GM21825 (cell line): ENCODE results near the gene IQGAP2.
"Not testable (repeated sequence)": the region's sequence is repeated elsewhere in the genome, so short reads cannot be mapped to it uniquely, and the experiment has no call there.

ENCODE experiments used
- ATAC-seq: cut with Tn5 transposase; IDR thresholded peaks from one replicate; pipeline ENCODE4 v1.9.1; 2021; ENCODE audit warnings: mild to moderate bottlenecking, moderate library complexity; ENCODE audit not compliant: unreplicated experiment

Gene IQGAP2

DNA sequence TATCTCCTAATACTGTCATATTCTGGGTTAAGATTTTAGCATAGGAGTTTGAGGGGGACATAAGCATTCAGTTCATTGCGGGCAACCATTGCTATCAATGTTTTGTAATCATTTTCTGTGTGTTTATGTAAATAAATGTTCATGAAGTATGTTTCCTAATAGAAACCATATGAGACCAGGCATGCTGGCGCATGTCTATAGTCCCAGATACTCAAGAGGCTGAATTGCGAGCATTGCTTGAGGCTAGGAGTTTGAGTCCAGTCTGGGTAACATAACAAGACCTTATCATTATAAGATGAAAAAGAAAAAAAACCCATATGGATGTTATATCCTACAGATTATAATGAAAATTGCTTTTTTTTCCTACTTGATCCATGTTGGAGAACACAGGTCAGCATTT lies 129.0 kb downstream of the IQGAP2 start:
- no peak for ATAC-seq

DNA sequence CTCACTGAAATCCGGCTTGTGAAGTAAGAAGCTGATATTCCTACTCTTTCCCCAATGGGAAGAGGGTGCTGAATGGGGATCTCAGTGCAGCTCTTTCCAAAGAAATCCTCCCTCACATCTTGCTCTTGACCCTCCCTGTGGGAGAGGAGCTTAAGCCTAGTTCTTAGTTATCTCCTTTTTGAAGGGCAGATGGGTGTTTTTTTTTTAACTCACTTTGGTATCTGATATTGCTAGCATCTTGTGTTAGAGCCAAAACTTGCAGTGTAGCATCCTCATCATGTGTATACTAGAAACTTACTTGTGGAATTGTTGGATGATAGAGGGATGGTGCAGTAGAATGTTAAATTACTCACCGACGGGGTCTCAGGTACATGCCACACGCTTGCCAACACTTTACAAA lies 129.9 kb downstream of the IQGAP2 start:
- ATAC-seq = no peak

DNA sequence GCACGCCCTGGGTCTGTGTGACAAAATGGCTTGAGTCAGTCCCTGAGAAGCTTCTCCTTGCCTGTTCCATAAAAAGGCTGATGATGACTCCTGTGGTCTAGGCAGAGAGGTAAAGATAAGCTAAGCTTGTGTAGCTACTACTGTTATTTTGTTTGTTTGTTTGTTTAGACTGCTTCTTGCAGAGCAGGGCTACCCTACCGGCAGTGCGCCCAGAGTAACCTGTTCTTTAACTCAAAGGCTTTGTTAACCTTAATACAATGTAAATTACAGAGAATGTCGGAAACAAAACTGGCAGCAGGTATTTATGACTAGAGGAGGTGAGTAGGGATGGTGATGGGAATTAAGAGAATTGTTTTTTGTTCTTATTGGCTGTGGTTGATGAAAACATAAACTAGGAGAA lies 132.5 kb downstream of the IQGAP2 start:
- no peak for ATAC-seq

DNA sequence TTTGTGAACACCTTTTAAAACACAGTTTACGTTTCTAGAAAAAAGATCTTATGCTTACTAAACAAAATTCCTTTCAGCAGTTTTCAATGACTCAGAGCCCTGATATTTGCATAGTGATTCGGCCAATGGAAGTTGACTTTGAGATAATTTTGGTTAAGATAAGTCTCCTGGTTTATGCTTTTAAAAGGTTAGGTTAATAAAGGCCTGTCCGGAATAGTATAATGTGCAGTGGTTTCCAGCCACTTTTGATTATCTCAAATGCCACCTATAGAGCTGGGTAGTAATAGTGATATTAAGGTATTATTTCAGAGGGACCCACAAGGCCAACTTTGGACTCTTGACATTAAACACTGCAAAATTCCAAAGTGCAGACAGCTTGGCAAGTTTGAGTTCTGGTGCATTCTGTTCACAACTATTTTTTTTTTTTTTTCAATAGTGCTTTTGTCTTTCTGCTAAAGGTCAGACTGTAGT lies 134.0 kb downstream of the IQGAP2 start:
- no peak for ATAC-seq

DNA sequence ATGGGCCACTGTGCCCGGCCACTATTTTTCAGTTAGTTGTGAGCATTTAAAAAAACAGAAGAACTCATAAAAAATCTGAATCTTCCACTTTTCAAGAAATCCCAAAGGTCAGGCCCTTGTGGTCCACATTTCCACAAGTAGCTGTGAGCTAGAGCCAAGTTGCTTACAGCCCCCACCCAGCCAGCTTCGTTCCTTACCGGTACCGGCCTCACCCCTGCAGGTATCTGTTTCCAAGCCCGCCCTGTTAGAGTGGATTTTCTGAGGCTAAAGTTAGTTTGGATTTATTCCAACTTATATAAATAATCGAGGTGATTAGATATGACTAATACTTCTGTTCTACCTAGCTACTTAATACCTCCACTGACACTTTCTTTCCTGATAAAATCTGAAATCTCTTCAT lies 139.2 kb downstream of the IQGAP2 start:
- no peak for ATAC-seq

DNA sequence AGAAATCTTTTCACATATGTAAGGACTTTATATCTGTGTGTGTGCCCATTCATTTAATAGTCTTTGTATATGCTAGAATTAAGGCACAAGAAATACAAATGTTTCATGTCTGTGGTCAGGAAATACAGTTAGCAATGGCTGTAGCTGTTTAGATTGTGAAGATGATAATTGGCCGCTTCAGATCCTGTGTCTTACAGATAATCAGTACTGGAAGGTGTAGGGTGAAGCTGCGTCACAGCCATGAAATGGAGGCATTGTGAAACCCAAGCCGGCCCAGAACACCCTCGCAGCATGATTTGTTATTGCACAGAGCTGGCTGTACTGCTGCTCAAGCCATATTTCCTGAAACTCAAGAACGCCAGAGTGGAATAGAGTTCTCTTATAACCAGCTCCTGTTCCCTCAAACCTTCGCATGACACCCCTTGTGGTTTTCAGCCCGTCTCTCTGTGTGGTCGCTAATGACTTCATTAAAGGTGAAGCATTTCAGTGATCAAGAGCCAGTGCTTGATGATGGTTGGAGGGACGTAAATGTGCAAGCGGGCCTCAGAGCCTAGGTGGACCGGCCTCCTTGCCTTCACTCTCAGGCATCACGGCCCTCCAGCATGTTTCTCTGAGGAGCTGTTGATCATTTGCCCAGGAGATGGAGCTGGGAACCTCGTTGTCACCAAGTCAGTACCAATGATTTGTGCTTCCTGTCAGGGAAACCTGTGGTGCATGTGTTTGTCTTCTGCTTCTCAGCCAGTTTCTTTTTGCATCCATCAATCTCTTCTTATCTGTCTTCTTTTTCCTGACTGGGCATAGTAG lies 140.0 kb downstream of the IQGAP2 start:
- ATAC-seq = peak; percentile 21

DNA sequence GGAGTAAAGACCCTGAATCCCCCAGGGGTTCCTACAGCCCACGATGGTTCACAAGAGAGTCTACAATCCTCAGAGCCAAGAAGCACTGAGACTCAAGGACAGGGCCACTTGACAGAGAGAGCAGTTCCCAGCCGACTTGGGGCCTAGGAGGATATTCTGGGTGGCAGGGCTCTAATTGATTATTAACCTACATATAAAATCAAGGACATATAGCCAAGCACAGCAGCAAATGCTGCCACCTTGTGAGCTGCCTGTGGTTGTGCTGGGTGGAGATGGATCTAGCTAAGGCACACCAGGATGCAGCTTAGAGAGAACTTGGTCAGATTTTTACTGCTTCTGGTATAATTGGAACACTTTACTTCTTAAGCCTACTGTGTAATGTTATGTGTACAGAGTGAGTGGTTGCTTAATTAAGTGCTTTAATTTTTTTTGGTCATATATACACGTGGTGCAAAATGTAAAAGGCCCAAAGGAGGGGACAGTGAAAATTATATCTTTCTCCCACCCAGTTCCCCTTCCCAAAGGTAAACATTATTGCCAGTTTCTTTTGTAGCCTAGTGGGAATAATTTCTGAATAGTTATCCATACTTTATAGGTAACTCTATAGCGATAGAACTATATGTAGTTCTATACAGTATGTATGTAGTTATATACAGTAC lies 141.3 kb downstream of the IQGAP2 start:
- peak; percentile 34 for ATAC-seq

DNA sequence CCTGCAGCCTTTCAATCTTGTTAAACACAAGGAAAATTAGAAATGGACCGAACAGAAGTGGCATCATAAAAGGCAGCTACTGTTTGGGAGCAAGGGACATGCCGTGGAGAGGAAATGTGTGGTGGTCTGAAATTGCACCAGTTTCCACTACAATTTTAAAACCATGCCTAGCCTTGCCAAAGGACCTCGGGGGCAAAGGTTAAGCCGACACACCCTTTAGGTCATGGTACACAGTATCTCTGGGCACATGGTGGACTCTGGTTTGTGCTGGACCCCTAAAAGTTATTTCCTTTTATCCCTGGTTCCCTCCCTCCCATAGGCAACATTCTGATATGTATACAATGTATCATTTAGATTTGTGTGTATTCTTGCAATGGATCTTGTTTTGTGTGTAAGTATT lies 142.1 kb downstream of the IQGAP2 start:
- no peak for ATAC-seq

DNA sequence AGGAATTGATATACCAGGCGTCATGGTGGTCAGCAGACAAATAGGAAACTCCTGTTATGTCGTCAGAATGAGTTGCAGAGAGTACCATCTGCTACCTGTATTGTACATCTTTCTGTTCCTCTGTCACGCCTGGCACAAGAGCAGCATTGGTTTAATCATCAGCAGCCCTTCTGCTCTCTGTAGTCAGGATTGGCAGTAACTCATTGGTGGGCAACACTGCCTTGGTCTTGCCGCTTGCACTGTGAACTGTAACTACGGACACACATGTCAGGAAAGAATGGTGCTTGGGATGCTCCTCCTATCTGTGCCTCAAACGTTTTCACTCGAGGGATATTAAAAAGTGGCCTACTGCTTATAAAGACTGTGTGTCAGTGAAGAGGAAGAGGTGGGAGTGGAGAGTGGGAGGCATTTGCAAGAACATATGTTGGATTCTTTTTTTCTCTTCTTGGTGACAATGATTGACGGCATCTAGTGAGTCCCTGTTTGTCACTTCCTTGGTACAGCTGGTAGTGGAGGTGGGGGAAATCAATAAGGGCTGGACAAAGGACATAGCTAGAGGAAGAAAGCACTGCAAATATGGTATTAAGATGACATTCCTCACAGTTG lies 143.5 kb downstream of the IQGAP2 start:
- no peak for ATAC-seq

DNA sequence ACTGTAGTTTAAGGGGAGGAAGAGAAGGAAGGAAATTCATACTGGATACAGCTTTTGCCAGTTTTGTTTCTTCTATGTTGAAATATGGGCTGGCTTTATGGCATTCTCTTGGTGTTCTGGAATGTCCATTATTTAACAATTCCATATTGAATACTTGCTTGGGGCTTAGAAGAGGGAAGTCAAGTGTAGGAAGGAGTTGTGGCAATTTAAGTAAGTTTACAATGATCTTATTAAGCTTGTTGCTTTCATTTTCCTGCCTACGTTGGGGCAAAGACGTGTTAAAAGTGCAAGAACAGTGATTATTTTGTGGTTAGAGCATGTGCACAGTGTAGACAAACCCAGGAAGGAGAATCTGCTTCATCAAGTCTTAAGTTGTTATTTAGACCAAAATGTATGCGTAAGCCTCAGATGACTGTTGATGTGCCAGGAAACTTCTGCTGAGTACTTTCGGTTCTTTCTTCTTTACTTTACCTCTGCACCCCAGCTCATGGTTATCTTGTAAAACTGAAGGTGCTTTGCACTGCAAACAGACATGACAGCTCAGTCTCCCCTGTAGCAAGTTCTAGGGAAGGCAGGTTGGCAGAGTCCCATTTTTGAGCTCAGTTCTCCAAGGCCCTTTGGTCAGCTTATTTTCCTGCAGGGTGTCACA lies 144.3 kb downstream of the IQGAP2 start:
- ATAC-seq = peak; percentile 57

DNA sequence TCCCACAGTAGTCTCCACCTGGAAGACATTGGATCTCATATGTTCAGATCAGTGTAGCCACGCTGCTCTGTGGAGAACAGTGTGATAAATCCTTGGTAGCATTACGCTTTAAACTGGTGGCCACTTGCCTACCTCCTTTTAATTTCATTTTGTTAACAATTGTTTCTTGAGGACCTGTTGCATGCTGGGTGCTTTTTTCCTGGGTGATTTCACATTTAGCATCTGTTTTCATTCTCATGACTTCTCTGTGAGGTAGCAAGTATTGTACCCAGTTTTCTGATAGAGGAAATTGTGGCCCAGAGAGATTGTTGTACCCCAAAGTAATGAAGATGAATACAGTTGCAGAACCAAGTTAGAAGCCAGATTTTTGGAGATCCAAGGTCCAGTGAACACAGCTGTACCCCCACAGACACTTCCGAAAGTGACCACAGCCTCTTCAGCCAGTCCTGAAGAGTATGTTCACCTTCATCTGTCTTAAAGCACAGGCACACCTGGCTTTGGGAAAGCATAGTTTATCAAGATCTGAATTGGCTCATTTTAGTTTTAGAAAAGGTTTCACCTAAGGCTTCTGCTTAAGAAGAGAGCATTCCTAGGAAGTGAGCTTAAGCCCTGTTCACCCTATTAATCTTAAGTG lies 144.9 kb downstream of the IQGAP2 start:
- peak; percentile 24 for ATAC-seq

DNA sequence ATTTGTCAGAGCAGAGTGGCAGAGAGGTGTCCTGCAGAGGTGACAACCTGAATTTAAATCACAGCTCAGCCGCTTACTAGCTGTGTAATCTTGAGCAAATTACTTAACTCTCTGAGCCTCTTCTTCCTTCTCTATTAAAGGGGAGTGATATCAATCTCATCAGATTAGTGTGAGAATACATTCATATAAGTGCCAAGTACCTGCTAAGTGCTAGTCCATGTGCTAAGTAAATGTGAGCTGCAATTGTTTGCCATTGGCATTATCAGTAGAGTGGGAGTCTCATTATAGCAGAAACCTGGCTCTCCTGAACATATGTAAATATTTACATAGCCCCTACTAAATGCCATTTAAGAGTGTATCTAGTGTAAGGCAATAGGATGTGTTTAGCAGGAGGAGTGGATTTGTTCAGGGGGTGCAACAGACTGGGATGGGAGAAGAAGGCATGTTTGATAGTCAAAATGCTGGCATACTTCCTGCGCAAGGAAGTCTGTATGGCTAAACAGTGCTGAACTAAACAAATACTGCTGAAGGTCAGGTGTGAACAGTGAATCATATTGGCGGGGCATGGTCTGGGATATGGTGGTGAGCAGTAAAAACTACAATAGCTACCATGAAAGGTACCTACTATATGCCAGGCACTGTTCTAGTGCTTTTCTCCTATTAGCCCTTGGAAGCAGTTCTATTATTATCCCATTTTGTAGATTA lies 145.6 kb downstream of the IQGAP2 start:
- no peak for ATAC-seq

DNA sequence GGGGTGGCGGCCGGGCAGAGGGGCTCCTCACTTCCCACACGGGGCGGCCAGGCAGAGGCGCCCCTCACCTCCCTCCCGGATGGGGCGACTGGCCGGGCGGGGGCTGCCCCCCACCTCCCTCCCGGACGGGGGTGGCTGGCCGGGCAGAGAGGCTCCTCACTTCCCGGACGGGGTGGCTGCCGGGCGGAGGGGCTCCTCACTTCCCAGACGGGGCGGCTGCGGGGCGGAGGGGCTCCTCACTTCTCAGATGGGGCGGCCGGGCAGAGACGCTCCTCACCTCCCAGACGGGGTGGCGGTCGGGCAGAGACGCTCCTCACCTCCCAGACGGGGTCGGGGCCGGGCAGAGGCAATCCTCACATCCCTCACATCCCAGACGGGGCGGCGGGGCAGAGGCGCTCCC lies 147.8 kb downstream of the IQGAP2 start:
- ATAC-seq = not testable (repeated sequence)

DNA sequence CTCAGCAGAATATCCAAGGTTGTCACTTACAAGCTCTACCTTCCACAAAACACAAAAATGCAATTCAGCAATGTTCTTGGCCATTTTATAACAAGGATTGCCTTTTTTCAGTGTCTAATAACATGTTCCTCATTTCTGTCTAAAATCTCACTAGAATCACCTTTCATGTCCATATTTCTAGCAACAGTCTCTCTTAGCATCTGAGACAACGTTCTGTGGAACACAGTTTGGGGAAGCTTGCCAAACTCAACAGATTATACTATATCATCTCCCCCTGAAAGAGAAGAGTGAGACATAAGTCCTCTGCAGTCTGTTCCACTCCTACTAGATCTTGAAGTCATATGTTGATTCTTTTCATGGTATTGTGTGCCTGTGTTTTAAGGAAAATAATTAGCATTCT lies 149.5 kb downstream of the IQGAP2 start:
- no peak for ATAC-seq

DNA sequence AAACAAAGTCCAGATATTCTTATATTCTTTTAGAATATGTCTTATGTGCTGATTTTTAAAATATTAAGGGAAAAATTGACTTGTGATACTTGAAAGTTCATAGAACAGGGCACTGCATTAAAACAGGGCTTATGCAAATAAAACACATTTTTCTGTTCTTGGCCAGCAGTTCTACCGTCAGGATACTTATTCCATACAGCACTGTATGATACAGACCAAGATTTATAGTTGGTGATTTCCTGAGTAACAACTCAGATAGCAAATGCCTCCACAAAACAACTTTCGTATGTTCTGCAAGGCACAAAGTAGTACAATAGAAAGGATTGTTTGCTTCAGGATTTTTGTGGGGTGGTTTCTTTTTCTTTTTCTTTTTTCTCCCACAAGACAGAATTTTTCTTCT lies 150.2 kb downstream of the IQGAP2 start:
- no peak for ATAC-seq

DNA sequence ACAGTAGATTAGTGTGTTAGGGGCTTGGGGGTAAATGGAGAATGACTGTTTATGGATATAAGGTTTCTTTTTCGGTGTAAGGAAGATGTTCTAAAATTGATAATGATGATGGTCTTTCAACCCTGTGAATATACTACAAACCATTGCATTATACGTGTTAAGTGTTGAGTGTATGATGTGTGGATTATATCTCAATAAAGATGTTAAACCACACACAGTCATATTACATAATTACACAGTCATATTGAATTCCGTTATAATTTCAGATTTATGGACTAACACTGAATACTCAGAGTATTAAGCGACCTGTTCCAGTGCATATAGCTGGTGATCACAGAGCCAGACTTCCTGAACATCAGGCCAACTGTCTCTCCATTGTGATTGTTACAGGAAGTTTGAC lies 152.0 kb downstream of the IQGAP2 start:
- ATAC-seq = no peak

DNA sequence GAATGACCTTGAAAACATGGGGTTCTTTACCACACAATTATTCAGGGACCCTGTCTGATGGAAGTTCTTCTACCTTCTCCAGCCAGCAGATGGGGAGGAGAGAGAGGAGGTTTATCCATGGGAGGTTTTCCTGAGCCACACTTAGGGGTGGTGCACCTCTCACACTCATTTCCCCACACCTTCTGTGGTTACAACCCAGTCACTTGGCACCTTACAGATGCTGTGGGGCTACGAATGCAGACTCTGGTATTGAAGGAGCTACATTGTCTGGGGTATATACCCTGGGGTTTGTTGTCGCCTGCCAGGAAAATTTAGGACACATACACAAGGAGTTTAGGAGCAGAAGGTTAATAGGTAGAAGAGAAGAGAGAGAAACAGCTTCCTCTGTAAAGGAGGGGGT lies 152.6 kb downstream of the IQGAP2 start:
- ATAC-seq = no peak

DNA sequence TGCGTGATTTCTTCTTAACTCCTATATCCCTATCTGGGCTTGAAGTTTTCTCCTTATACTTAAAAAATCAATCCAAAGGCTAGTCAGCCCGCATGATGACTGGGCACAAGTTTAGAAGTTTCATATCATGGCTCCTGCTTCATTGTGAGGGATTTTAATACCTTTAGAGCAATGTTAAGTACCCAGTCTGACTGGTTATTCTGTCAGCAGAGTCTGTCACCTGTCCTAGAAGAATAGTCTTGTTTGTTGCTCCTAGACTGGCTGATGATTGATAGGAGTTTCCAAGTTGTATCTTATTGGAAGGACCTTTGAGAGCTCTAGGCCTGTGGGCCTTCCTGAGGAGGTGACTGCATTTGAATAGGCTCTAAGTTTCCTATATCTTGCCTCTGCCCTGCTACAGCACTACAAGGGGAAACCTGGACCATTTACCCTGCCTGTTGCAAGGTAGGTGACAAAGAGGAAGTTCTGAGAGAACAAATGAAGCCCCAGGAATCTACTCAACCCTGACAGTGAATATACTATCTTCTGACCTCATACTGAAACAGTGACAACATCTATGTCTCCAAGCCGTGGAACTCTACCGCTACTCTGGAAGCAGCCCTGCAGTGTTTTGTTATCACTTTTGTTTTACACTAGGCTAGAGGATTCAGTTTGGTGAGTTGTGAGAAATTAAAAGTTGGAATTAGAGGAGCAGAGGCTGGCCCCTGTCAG lies 153.6 kb downstream of the IQGAP2 start:
- peak; percentile 95 for ATAC-seq

DNA sequence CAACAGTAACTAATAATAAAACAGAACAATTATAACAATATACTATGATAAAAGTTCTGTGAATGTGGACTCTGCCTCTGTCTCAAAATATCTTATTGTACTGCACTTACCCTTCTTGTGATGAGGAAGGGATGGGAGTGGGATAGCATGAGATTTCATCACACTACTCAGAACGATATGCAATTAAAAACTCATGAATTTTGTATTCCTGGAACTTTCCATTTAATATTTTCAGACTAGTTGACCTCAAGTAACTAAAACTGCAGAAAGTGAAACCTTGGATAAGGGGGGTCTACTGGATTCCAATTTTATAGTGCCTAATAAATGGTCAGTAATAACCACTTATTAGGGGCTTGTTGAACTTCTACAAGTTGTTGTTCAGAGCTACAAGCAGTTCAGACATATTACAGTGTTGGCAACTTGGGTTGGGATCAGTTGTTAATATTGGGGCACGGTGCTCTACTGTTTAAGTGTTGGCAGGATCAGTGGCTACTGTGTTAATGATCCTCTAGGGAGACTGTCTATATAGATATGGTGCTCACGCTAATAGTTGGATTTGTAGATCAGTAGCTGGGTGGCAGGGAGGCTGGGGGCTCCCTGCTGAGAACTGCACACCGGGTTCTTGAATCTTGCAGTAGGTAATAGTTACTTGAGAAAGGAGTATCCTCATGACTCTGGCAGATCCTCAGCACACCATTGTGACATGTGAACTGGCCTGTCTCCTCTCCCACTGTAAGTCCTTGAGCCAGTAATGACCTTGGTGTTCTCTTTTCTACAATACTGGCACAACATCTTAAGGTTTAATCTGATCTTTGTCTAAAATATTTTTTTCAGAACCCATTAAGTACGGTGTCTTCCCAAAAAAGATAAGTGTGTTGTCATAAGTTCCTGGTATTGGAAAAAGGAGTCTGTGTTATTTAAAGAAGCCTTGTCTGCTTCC lies 158.1 kb downstream of the IQGAP2 start:
- ATAC-seq = no peak
